ENCODE data around the gene TMEM59L. TPM values are rescaled to one million over a fixed set of nuclear protein-coding genes. Genes with fewer than 3 reads are reported as not detected.

TMEM59L gene
- total RNA-seq, 2 experiments from 2014 or later: not detected

DNA sequence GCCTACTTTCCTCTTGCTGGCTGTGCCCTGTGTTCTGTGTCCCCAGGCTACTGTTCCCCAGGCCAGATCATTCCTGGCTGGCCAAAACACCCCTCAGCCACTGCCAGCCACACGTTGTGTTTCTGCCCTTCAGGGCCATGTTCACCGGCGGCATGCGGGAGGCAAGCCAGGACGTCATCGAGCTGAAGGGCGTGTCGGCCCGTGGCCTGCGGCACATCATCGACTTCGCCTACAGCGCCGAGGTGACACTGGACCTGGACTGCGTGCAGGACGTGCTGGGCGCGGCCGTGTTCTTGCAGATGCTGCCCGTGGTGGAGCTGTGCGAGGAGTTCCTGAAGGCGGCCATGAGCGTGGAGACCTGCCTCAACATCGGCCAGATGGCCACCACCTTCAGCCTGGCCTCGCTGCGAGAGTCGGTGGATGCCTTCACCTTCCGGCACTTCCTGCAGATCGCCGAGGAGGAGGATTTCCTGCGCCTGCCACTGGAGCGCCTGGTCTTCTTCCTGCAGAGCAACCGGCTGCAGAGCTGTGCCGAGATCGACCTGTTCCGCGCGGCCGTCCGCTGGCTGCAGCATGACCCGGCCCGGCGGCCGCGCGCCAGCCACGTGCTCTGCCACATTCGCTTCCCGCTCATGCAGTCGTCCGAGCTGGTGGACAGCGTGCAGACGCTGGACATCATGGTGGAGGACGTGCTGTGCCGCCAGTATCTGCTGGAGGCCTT lies 55.0 kb downstream of the TMEM59L start:
- DNase-seq (no peak), ATAC-seq (no peak)
- Mint-ChIP-seq H3K9me3 (ENCODE audit: insufficient read depth) (no peaks in the 10 kb centered on the region), H3K4me3 (no peak overlapping the region), H3K36me3 (ENCODE audit: low read depth) (peaks cover 12% of the 10 kb centered on the region), H3K27me3 (ENCODE audit: low read depth) (no peaks in the 10 kb centered on the region), H3K27ac (no peak overlapping the region), H3K4me1 (ENCODE audit: low read depth) (peaks cover 13% of the 10 kb centered on the region)
- POLR2A ChIA-PET: no interaction called here
- CTCF ChIA-PET: no interaction called here

DNA sequence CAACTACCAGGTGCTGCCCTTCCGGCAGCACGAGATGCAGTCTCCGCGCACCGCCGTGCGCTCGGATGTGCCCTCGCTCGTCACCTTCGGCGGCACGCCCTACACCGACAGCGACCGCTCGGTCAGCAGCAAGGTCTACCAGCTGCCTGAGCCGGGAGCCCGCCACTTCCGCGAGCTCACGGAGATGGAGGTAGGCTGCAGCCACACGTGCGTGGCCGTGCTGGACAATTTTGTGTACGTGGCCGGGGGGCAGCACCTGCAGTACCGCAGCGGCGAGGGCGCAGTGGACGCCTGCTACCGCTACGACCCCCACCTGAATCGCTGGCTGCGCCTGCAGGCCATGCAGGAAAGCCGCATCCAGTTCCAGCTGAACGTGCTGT lies 55.6 kb downstream of the TMEM59L start:
- ATAC-seq (no peak), DNase-seq (no peak)
- Mint-ChIP-seq H3K27ac (no peak overlapping the region), H3K27me3 (ENCODE audit: low read depth) (no peaks in the 10 kb centered on the region), H3K4me3 (no peak overlapping the region), H3K4me1 (ENCODE audit: low read depth) (peaks cover 11% of the 10 kb centered on the region), H3K36me3 (ENCODE audit: low read depth) (peaks cover 12% of the 10 kb centered on the region), H3K9me3 (ENCODE audit: insufficient read depth) (no peaks in the 10 kb centered on the region)
- ChIA-PET CTCF (no interaction called here), POLR2A (no interaction called here)

GRCh38 chr19:18668744-18669523 lies 56.3 kb downstream of the TMEM59L start:
- Mint-ChIP-seq H3K4me3 (no peak overlapping the region), H3K9me3 (ENCODE audit: insufficient read depth) (no peaks in the 10 kb centered on the region), H3K36me3 (ENCODE audit: low read depth) (peaks cover 12% of the 10 kb centered on the region), H3K27me3 (ENCODE audit: low read depth) (no peaks in the 10 kb centered on the region), H3K4me1 (ENCODE audit: low read depth) (peaks cover 4% of the 10 kb centered on the region), H3K27ac (no peak overlapping the region)
- DNase-seq (no peak), ATAC-seq (no peak)
- ChIA-PET CTCF (no interaction called here), POLR2A (interaction anchor here (0.6 kb wide), 1 partner anchor 198 kb away, joined by 6 read pairs; no protein-coding TSS in a partner anchor)

- no peaks in the 10 kb centered on the region for H3K4me1 Mint-ChIP-seq (ENCODE audit: low read depth)
- POLR2A ChIA-PET: interaction anchor here (0.6 kb wide), 1 partner anchor 198 kb away, joined by 6 read pairs; no protein-coding TSS in a partner anchor
These were observed 56.8 kb downstream of the TMEM59L start for GRCh38 chr19:18669524-18669817.

DNA sequence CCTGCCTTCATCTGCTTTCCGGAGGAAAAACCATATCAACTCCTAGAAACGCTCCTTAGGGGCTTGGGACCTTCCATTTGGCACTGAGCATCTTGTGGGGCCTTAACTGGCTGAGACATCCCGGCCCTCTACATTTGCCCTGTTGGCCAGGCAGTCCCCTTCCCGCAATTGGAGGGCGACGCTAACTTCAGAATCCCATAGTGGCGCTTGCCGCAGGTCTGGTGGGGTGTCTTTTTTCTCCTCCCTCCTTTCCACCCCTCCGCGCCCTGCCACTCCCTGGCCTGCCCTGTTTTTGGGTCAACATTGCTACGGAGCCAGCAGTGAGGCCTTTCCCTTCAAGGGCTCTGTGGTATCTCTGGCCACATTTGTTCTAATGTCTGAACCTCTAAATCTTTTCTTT lies 57.2 kb downstream of the TMEM59L start:
- CTCF ChIA-PET: no interaction called here
- POLR2A ChIA-PET: no interaction called here
- no peak for DNase-seq
- ATAC-seq: no peak
- Mint-ChIP-seq H3K36me3 (ENCODE audit: low read depth) (peaks cover 12% of the 10 kb centered on the region), H3K27me3 (ENCODE audit: low read depth) (no peaks in the 10 kb centered on the region), H3K9me3 (ENCODE audit: insufficient read depth) (no peaks in the 10 kb centered on the region), H3K4me3 (no peak overlapping the region), H3K27ac (no peak overlapping the region), H3K4me1 (ENCODE audit: low read depth) (no peaks in the 10 kb centered on the region)

More at GRCh38 chr19:18669524-18669817, 56.8 kb downstream of the TMEM59L start:
- H3K9me3 Mint-ChIP-seq (ENCODE audit: insufficient read depth): no peaks in the 10 kb centered on the region
- no peak for ATAC-seq
- peaks cover 12% of the 10 kb centered on the region for H3K36me3 Mint-ChIP-seq (ENCODE audit: low read depth)
- DNase-seq: no peak
- no peak overlapping the region for H3K27ac Mint-ChIP-seq
- no peak overlapping the region for H3K4me3 Mint-ChIP-seq
- CTCF ChIA-PET: no interaction called here
- H3K27me3 Mint-ChIP-seq (ENCODE audit: low read depth): no peaks in the 10 kb centered on the region

DNA sequence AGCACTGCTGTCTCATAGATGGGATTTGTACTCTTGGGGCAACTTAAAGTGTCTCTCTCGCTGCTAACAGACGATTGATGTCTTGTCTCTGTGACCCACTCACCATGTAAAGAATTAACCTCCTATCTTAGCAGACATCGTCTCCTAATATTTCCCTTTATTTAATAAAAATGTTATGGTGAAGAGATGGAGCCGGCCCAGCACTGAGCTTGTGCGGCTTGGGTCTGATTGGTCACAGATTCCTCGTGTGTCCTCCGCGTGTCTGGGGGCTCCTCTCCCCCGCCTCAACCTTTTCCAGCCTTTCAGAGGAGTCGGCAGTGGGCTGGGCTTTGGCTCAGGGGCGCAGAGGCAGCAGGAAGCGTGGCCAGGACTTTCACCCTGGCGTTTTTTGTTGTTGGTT lies 57.6 kb downstream of the TMEM59L start:
- H3K36me3 Mint-ChIP-seq (ENCODE audit: low read depth): peaks cover 12% of the 10 kb centered on the region
- no peak overlapping the region for H3K4me3 Mint-ChIP-seq
- no peaks in the 10 kb centered on the region for H3K4me1 Mint-ChIP-seq (ENCODE audit: low read depth)
- no peak overlapping the region for H3K27ac Mint-ChIP-seq
- no peaks in the 10 kb centered on the region for H3K9me3 Mint-ChIP-seq (ENCODE audit: insufficient read depth)
- ATAC-seq (no peak), DNase-seq (no peak)
- H3K27me3 Mint-ChIP-seq (ENCODE audit: low read depth): no peaks in the 10 kb centered on the region
- CTCF ChIA-PET: no interaction called here
- POLR2A ChIA-PET: no interaction called here

Other genes starting within 250 kb of the TMEM59L start
- gene GDF15, start 226.7 kb upstream of the TMEM59L start, total RNA-seq: not detected
- gene LRRC25, start 215.2 kb upstream of the TMEM59L start, total RNA-seq: under 1 TPM; 0.53 to 0.68 TPM
- 100 to 1,000 TPM; 198 to 204 TPM for gene SSBP4, start 193.5 kb upstream of the TMEM59L start, total RNA-seq
- 10 to 100 TPM; 26.7 to 33.5 TPM for gene ISYNA1, start 174.7 kb upstream of the TMEM59L start, total RNA-seq
- 10 to 100 TPM; 20.8 to 22.3 TPM for gene ELL, start 90.8 kb upstream of the TMEM59L start, total RNA-seq
- gene FKBP8, start 69.3 kb upstream of the TMEM59L start, total RNA-seq: 100 to 1,000 TPM; 245 to 247 TPM
- gene KXD1, start 55.0 kb upstream of the TMEM59L start, total RNA-seq: 100 to 1,000 TPM; 101 to 108 TPM
- gene UBA52, start 41.0 kb upstream of the TMEM59L start, total RNA-seq: 1,000 to 10,000 TPM; 1,452 to 1,556 TPM
- 10 to 100 TPM; 91.5 to 98.7 TPM for gene REX1BD, start 24.1 kb upstream of the TMEM59L start, total RNA-seq
- not detected for gene CRLF1, start 6.1 kb upstream of the TMEM59L start, total RNA-seq
- gene KLHL26, start 24.2 kb downstream of the TMEM59L start, total RNA-seq: 10 to 100 TPM; 13.2 to 13.4 TPM
- gene CRTC1, start 70.8 kb downstream of the TMEM59L start, total RNA-seq: 1 to 10 TPM; 7.0 to 8.0 TPM
- gene COMP, start 178.4 kb downstream of the TMEM59L start, total RNA-seq: not detected
- gene UPF1, start 219.1 kb downstream of the TMEM59L start, total RNA-seq: 10 to 100 TPM; 81.8 to 84.0 TPM

All from activated CD8-positive, alpha-beta T cell treated with anti-CD3 and anti-CD28 coated beads, Interleukin-2, amount 10 ng/mL, durations not matched to agents 7 days and 5 days (primary cell).